ENCODE results near the gene AMH. TPM values are rescaled to one million over a fixed set of nuclear protein-coding genes. Genes with fewer than 3 reads are reported as not detected.
A peak's percentile ranks its signal among the peaks of the same experiment; 100 is the strongest.
"Not testable (repeated sequence)": the region's sequence is repeated elsewhere in the genome, so short reads cannot be mapped to it uniquely, and the experiment has no call there.

The AMH gene
- polyA plus RNA-seq (2013, experiment 1 of 2) = 3.2 TPM
- polyA plus RNA-seq (2013, experiment 2 of 2) = 1.8 TPM

- no peak within 1 kb of the TSS for H3K4me3 ChIP-seq (ENCODE audit: extremely low read depth, insufficient read depth, low read length, poor library complexity, severe bottlenecking)
- 90 to 92% methylated on average over 21 to 26 of the region's 27 CpGs for WGBS, 2 experiments (ENCODE audit: insufficient coverage in 2 of 2)
- H3K36me3 ChIP-seq (ENCODE audit: control insufficient read depth, insufficient read depth, low read length) = peaks cover 45% of the 10 kb centered on the region
- H3K4me1 ChIP-seq (ENCODE audit: control insufficient read depth, insufficient read depth, low read length, poor library complexity, severe bottlenecking) = peaks cover 3% of the 10 kb centered on the region
- H3K27ac ChIP-seq (ENCODE audit: low read depth, low read length, severe bottlenecking) = no peak within 1 kb of the TSS
- H3K9me3 ChIP-seq (ENCODE audit: control insufficient read depth, low read length) = no peaks in the 10 kb centered on the region
These were observed at the start of gene AMH for GRCh38 chr19:2249010-2249866. TSS of gene AMH (plus strand) at chr19:2249323. CDS start at chr19:2249333, 10 bp downstream.

GRCh38 chr19:2199861-2200623, 49.1 kb upstream of the AMH start:
- H3K9me3 ChIP-seq (ENCODE audit: control insufficient read depth, low read length) = peaks cover 8% of the 10 kb centered on the region
- no peak overlapping the region for H3K4me3 ChIP-seq (ENCODE audit: extremely low read depth, insufficient read depth, low read length, poor library complexity, severe bottlenecking)
- peaks cover 73% of the 10 kb centered on the region for H3K36me3 ChIP-seq (ENCODE audit: control insufficient read depth, insufficient read depth, low read length)
- 98 to 99% methylated on average over 35 to 37 of the region's 37 CpGs for WGBS, 2 experiments (ENCODE audit: insufficient coverage in 2 of 2)
- H3K4me1 ChIP-seq (ENCODE audit: control insufficient read depth, insufficient read depth, low read length, poor library complexity, severe bottlenecking) = no peaks in the 10 kb centered on the region
- H3K27ac ChIP-seq (ENCODE audit: low read depth, low read length, severe bottlenecking) = peak overlapping the region; percentile 89

GRCh38 chr19:2200624-2201294, 48.4 kb upstream of the AMH start:
- peak overlapping the region; percentile 89 for H3K27ac ChIP-seq (ENCODE audit: low read depth, low read length, severe bottlenecking)
- 95 to 97% methylated on average over 50 of the region's 50 CpGs for WGBS, 2 experiments (ENCODE audit: insufficient coverage in 2 of 2)
- H3K4me3 ChIP-seq (ENCODE audit: extremely low read depth, insufficient read depth, low read length, poor library complexity, severe bottlenecking); H3K9me3 ChIP-seq (ENCODE audit: control insufficient read depth, low read length); H3K4me1 ChIP-seq (ENCODE audit: control insufficient read depth, insufficient read depth, low read length, poor library complexity, severe bottlenecking): not testable (repeated sequence)
- H3K36me3 ChIP-seq (ENCODE audit: control insufficient read depth, insufficient read depth, low read length) = peaks cover 66% of the 10 kb centered on the region

GRCh38 chr19:2201473-2202148, 47.5 kb upstream of the AMH start:
- Histone ChIP-seq H3K9me3 (ENCODE audit: control insufficient read depth, low read length) (peaks cover 8% of the 10 kb centered on the region), H3K4me1 (ENCODE audit: control insufficient read depth, insufficient read depth, low read length, poor library complexity, severe bottlenecking) (no peaks in the 10 kb centered on the region), H3K36me3 (ENCODE audit: control insufficient read depth, insufficient read depth, low read length) (peaks cover 60% of the 10 kb centered on the region), H3K27ac (ENCODE audit: low read depth, low read length, severe bottlenecking) (peak overlapping the region; percentile 89), H3K4me3 (ENCODE audit: extremely low read depth, insufficient read depth, low read length, poor library complexity, severe bottlenecking) (no peak overlapping the region)
- WGBS, 2 experiments (ENCODE audit: insufficient coverage in 2 of 2) = 95% methylated on average over 18 to 21 of the region's 21 CpGs

GRCh38 chr19:2202366-2202765, 46.8 kb upstream of the AMH start:
- Histone ChIP-seq H3K36me3 (ENCODE audit: control insufficient read depth, insufficient read depth, low read length) (peaks cover 62% of the 10 kb centered on the region), H3K4me1 (ENCODE audit: control insufficient read depth, insufficient read depth, low read length, poor library complexity, severe bottlenecking) (no peaks in the 10 kb centered on the region), H3K27ac (ENCODE audit: low read depth, low read length, severe bottlenecking) (no peak overlapping the region), H3K4me3 (ENCODE audit: extremely low read depth, insufficient read depth, low read length, poor library complexity, severe bottlenecking) (no peak overlapping the region), H3K9me3 (ENCODE audit: control insufficient read depth, low read length) (peaks cover 8% of the 10 kb centered on the region)
- 97 to 99% methylated on average over 10 to 15 of the region's 15 CpGs for WGBS, 2 experiments (ENCODE audit: insufficient coverage in 2 of 2)

- peaks cover 67% of the 10 kb centered on the region for H3K36me3 ChIP-seq (ENCODE audit: control insufficient read depth, insufficient read depth, low read length)
- WGBS, 2 experiments (ENCODE audit: insufficient coverage in 2 of 2) = 95 to 96% methylated on average over 10 to 13 of the region's 15 CpGs
- no peak overlapping the region for H3K27ac ChIP-seq (ENCODE audit: low read depth, low read length, severe bottlenecking)
- peaks cover 16% of the 10 kb centered on the region for H3K4me1 ChIP-seq (ENCODE audit: control insufficient read depth, insufficient read depth, low read length, poor library complexity, severe bottlenecking)
- H3K4me3 ChIP-seq (ENCODE audit: extremely low read depth, insufficient read depth, low read length, poor library complexity, severe bottlenecking) = no peak overlapping the region
- no peaks in the 10 kb centered on the region for H3K9me3 ChIP-seq (ENCODE audit: control insufficient read depth, low read length)
These were observed 42.1 kb upstream of the AMH start for GRCh38 chr19:2207008-2207407.

GRCh38 chr19:2207991-2208860, 40.9 kb upstream of the AMH start:
- H3K36me3 ChIP-seq (ENCODE audit: control insufficient read depth, insufficient read depth, low read length) = peaks cover 71% of the 10 kb centered on the region
- H3K27ac ChIP-seq (ENCODE audit: low read depth, low read length, severe bottlenecking) = peak overlapping the region; percentile 52
- 80 to 88% methylated on average over 25 to 30 of the region's 36 CpGs for WGBS, 2 experiments (ENCODE audit: insufficient coverage in 2 of 2)

GRCh38 chr19:2208975-2209374, 40.1 kb upstream of the AMH start:
- Histone ChIP-seq H3K4me1 (ENCODE audit: control insufficient read depth, insufficient read depth, low read length, poor library complexity, severe bottlenecking) (peaks cover 16% of the 10 kb centered on the region), H3K9me3 (ENCODE audit: control insufficient read depth, low read length) (no peaks in the 10 kb centered on the region), H3K27ac (ENCODE audit: low read depth, low read length, severe bottlenecking) (peak overlapping the region; percentile 52), H3K4me3 (ENCODE audit: extremely low read depth, insufficient read depth, low read length, poor library complexity, severe bottlenecking) (no peak overlapping the region), H3K36me3 (ENCODE audit: control insufficient read depth, insufficient read depth, low read length) (peaks cover 71% of the 10 kb centered on the region)
- 72 to 85% methylated on average over 6 to 10 of the region's 10 CpGs for WGBS, 2 experiments (ENCODE audit: insufficient coverage in 2 of 2)

More at GRCh38 chr19:2207991-2208860, 40.9 kb upstream of the AMH start:
- peaks cover 16% of the 10 kb centered on the region for H3K4me1 ChIP-seq (ENCODE audit: control insufficient read depth, insufficient read depth, low read length, poor library complexity, severe bottlenecking)
- no peak overlapping the region for H3K4me3 ChIP-seq (ENCODE audit: extremely low read depth, insufficient read depth, low read length, poor library complexity, severe bottlenecking)
- H3K9me3 ChIP-seq (ENCODE audit: control insufficient read depth, low read length) = no peaks in the 10 kb centered on the region

GRCh38 chr19:2209408-2209807, 39.7 kb upstream of the AMH start:
- Histone ChIP-seq H3K4me3 (ENCODE audit: extremely low read depth, insufficient read depth, low read length, poor library complexity, severe bottlenecking) (no peak overlapping the region), H3K4me1 (ENCODE audit: control insufficient read depth, insufficient read depth, low read length, poor library complexity, severe bottlenecking) (peaks cover 16% of the 10 kb centered on the region), H3K27ac (ENCODE audit: low read depth, low read length, severe bottlenecking) (no peak overlapping the region), H3K9me3 (ENCODE audit: control insufficient read depth, low read length) (no peaks in the 10 kb centered on the region), H3K36me3 (ENCODE audit: control insufficient read depth, insufficient read depth, low read length) (peaks cover 71% of the 10 kb centered on the region)
- 88 to 95% methylated on average over 10 to 15 of the region's 17 CpGs for WGBS, 2 experiments (ENCODE audit: insufficient coverage in 2 of 2)

All from mesodermal cell (in vitro differentiated cells).